IMR-90 (cell line): ENCODE measurements around the gene CES3. TPM values are rescaled to one million over a fixed set of nuclear protein-coding genes. Genes with fewer than 3 reads are reported as not detected.

Source experiments
- ATAC-seq: fragments of 200-7000 bp; cut with Tn5 transposase; 2 replicates; pipeline ENCODE4 v1.9.1; 2020; ENCODE audit warnings: low read depth, mild to moderate bottlenecking, moderate library complexity
- BruUV-seq: library from RNA; stranded (reverse); fragments of 400-500 nt; replicated peaks from 2 replicates; lab custom pipeline; 2021; lab: Mats Ljungman, UMichigan
- CTCF ChIA-PET: fragments of 300-600 bp; formaldehyde crosslinking; extraction: SDS; loops from one replicate; lab custom pipeline; 2021; ENCODE audit warnings: antibody characterized with exemption; lab: Yijun Ruan, JAX
- POLR2A ChIA-PET: fragments of 300-600 bp; sonication (Branson Sonifier 250); formaldehyde crosslinking; loops from one replicate; lab custom pipeline; 2022; ENCODE audit warnings: antibody characterized with exemption; ENCODE audit not compliant: unreplicated experiment; lab: Charles Lee
- DNase-seq: peaks from one replicate; pipeline ENCODE4 v3.0.0; 2013
- H2AFZ ChIP-seq: replicated peaks from 2 replicates; pipeline ENCODE3; 2013; ENCODE audit warnings: low read length, mild to moderate bottlenecking; ENCODE audit not compliant: poor library complexity
- H2AK5ac ChIP-seq: 2 replicates; pipeline ENCODE4 v1.6.1; 2013; ENCODE audit warnings: low read depth, low read length, inconsistent platforms
- H2AK9ac ChIP-seq: replicated peaks from 2 replicates; pipeline ENCODE3; 2013; ENCODE audit warnings: mild to moderate bottlenecking, low read depth, low read length, moderate library complexity; ENCODE audit not compliant: poor library complexity
- H2BK120ac ChIP-seq: 2 replicates; pipeline ENCODE4 v1.6.1; 2013; ENCODE audit warnings: low read depth, low read length, inconsistent platforms
- H2BK15ac ChIP-seq: 3 replicates; pipeline ENCODE4 v1.6.1; 2013; ENCODE audit warnings: low read depth, low read length, inconsistent platforms
- H2BK20ac ChIP-seq: 2 replicates; pipeline ENCODE4 v1.6.1; 2013; ENCODE audit warnings: low read depth, mild to moderate bottlenecking, inconsistent platforms, low read length, moderate library complexity
- H2BK5ac ChIP-seq: 2 replicates; pipeline ENCODE4 v1.6.1; 2013; ENCODE audit warnings: mild to moderate bottlenecking, low read depth, low read length, inconsistent platforms; ENCODE audit not compliant: poor library complexity, severe bottlenecking
- H3K14ac ChIP-seq: replicated peaks from 2 replicates; pipeline ENCODE4 v1.6.1; 2013; ENCODE audit warnings: low read depth, low read length, inconsistent platforms
- H3K18ac ChIP-seq: 2 replicates; pipeline ENCODE4 v1.6.1; 2013; ENCODE audit warnings: low read depth, low read length, control low read depth
- H3K23ac ChIP-seq: 2 replicates; pipeline ENCODE4 v1.6.1; 2013; ENCODE audit warnings: low read depth, low read length, inconsistent platforms
- H3K27ac ChIP-seq: 2 replicates; pipeline ENCODE4 v1.5.1; 2013; ENCODE audit warnings: mild to moderate bottlenecking, control low read depth, low read length; ENCODE audit not compliant: insufficient read depth
- H3K27me3 ChIP-seq: 2 replicates; pipeline ENCODE4 v1.6.1; 2013; ENCODE audit warnings: low read length; ENCODE audit not compliant: control insufficient read depth, insufficient read depth
- H3K36me3 ChIP-seq: 2 replicates; pipeline ENCODE4 v1.6.1; 2013; ENCODE audit warnings: low read length, mixed read lengths; ENCODE audit not compliant: control insufficient read depth, insufficient read depth
- H3K4ac ChIP-seq: 2 replicates; pipeline ENCODE4 v1.6.1; 2013; ENCODE audit warnings: low read depth, low read length, inconsistent platforms
- H3K4me1 ChIP-seq: 2 replicates; pipeline ENCODE4 v1.6.1; 2013; ENCODE audit warnings: low read length, mixed read lengths; ENCODE audit not compliant: control insufficient read depth, insufficient read depth
- H3K4me2 ChIP-seq: 2 replicates; pipeline ENCODE4 v1.6.1; 2013; ENCODE audit warnings: low read depth, mild to moderate bottlenecking, control low read depth, low read length, moderate library complexity
- H3K4me3 ChIP-seq: 2 replicates; pipeline ENCODE4 v1.5.1; 2013; ENCODE audit warnings: low read depth, mild to moderate bottlenecking, control low read depth, low read length, moderate library complexity; ENCODE audit not compliant: insufficient read depth
- H3K56ac ChIP-seq: 2 replicates; pipeline ENCODE4 v1.6.1; 2013; ENCODE audit warnings: low read length, inconsistent platforms; ENCODE audit not compliant: insufficient read depth; ENCODE audit errors: extremely low read depth
- H3K79me1 ChIP-seq, 2 experiments: 2 replicates each; pipeline ENCODE4 v1.6.1; 2013; ENCODE audit warnings: low read length in 2 of 2, inconsistent platforms in 1 of 2, low read depth in 1 of 2
- H3K9ac ChIP-seq: 2 replicates; pipeline ENCODE4 v1.6.1; 2013; ENCODE audit warnings: low read depth, low read length, control low read depth
- H3K9me1 ChIP-seq: 2 replicates; pipeline ENCODE4 v1.6.1; 2013; ENCODE audit warnings: low read length, inconsistent platforms; ENCODE audit not compliant: insufficient read depth
- H3K9me3 ChIP-seq: 2 replicates; pipeline ENCODE4 v1.6.1; 2013; ENCODE audit warnings: low read length; ENCODE audit not compliant: control insufficient read depth, insufficient read depth
- H4K20me1 ChIP-seq: 2 replicates; pipeline ENCODE4 v1.6.1; 2013; ENCODE audit warnings: low read length, inconsistent platforms; ENCODE audit not compliant: insufficient read depth
- H4K5ac ChIP-seq: 2 replicates; pipeline ENCODE4 v1.6.1; 2013; ENCODE audit warnings: mild to moderate bottlenecking, low read depth, low read length, control low read depth
- H4K8ac ChIP-seq, 2 experiments: 2 replicates each; pipeline ENCODE4 v1.6.1; 2013; ENCODE audit warnings: low read depth in 2 of 2, low read length in 2 of 2, control low read depth in 1 of 2, inconsistent platforms in 1 of 2
- H4K91ac ChIP-seq: 2 replicates; pipeline ENCODE4 v1.6.1; 2013; ENCODE audit warnings: low read depth, low read length, inconsistent platforms; ENCODE audit not compliant: insufficient read depth
- BHLHE40 ChIP-seq: fragments of 150-350 bp; IDR thresholded peaks from 2 replicates; pipeline ENCODE4 v1.6.1; 2016; ENCODE audit warnings: mild to moderate bottlenecking, low read depth, low read length
- CEBPB ChIP-seq: IDR thresholded peaks from 2 replicates; pipeline ENCODE4 v1.6.1; 2012; ENCODE audit warnings: low read depth, low read length, improper control_type of control experiment
- CHD1 ChIP-seq: IDR thresholded peaks from 2 replicates; pipeline ENCODE4 v1.6.1; 2012; ENCODE audit warnings: low read depth, low read length, improper control_type of control experiment
- CTCF ChIP-seq: conservative IDR thresholded peaks from 2 replicates; pipeline ENCODE4 v1.5.1; 2012; ENCODE audit warnings: mild to moderate bottlenecking, low read depth, low read length, improper control_type of control experiment
- ELK1 ChIP-seq: fragments of 150-350 bp; IDR thresholded peaks from 2 replicates; pipeline ENCODE4 v1.6.1; 2016; ENCODE audit warnings: low read depth, mild to moderate bottlenecking, low read length, moderate library complexity, borderline replicate concordance
- FOS ChIP-seq: fragments of 150-350 bp; IDR thresholded peaks from 2 replicates; pipeline ENCODE4 v1.6.1; 2016; ENCODE audit warnings: low read depth, low read length
- MAFK ChIP-seq: IDR thresholded peaks from 2 replicates; pipeline ENCODE4 v1.6.1; 2012; ENCODE audit warnings: low read depth, low read length, improper control_type of control experiment
- MAZ ChIP-seq: IDR thresholded peaks from 2 replicates; pipeline ENCODE4 v1.6.1; 2012; ENCODE audit warnings: low read depth, mild to moderate bottlenecking, low read length, improper control_type of control experiment, moderate library complexity, borderline replicate concordance
- MXI1 ChIP-seq: IDR thresholded peaks from 2 replicates; pipeline ENCODE4 v1.6.1; 2012; ENCODE audit warnings: low read depth, mild to moderate bottlenecking, low read length, moderate library complexity, borderline replicate concordance
- NFE2L2 ChIP-seq: fragments of 150-350 bp; IDR thresholded peaks from 2 replicates; pipeline ENCODE4 v1.6.1; 2016; ENCODE audit warnings: low read depth, mild to moderate bottlenecking, low read length
- POLR2A ChIP-seq: IDR thresholded peaks from 2 replicates; pipeline ENCODE4 v1.6.1; 2012; ENCODE audit warnings: mild to moderate bottlenecking, low read depth, low read length
- RAD21 ChIP-seq: IDR thresholded peaks from 2 replicates; pipeline ENCODE4 v1.6.1; 2012; ENCODE audit warnings: low read length, improper control_type of control experiment
- RFX5 ChIP-seq: IDR thresholded peaks from 2 replicates; pipeline ENCODE4 v1.8.0; 2012; ENCODE audit warnings: low read depth, mild to moderate bottlenecking, low read length, moderate library complexity
- SMC3 ChIP-seq: fragments of 150-350 bp; IDR thresholded peaks from 2 replicates; pipeline ENCODE4 v1.6.1; 2016; ENCODE audit warnings: low read depth, mild to moderate bottlenecking, antibody characterized with exemption, low read length, moderate library complexity
- USF2 ChIP-seq: fragments of 150-350 bp; IDR thresholded peaks from 2 replicates; pipeline ENCODE4 v1.6.1; 2017; ENCODE audit warnings: mild to moderate bottlenecking, antibody characterized with exemption, low read length, low read depth
- WGBS, 2 experiments: methylation state at CpG; one replicate each; pipeline versions ENCODE4 v1.1.5 to v1.1.7; 2013; ENCODE audit warnings: missing lambda C conversion rate in 2 of 2; ENCODE audit not compliant: insufficient read length in 1 of 2; ENCODE audit errors: extremely low coverage in 2 of 2; 5-methylcytosine and 5-hydroxymethylcytosine counted together
- dilution Hi-C: fragments of 300-500 bp; cut with HindIII; formaldehyde crosslinking; loops from one replicate; pipeline ENCODE4 v1.14.3; 2018; ENCODE audit warnings: low sequenced_read_pairs; ENCODE audit not compliant: unreplicated experiment
- in situ Hi-C: fragments of 300-500 bp; cut with MboI; formaldehyde crosslinking; loops from 3 replicates; pipeline ENCODE4 v1.14.3; 2019; ENCODE audit warnings: low sequenced_read_pairs, inconsistent platforms, mixed read lengths
- intact Hi-C: fragments of 100-400 bp; cut with micrococcal nuclease; formaldehyde crosslinking; loops from 2 replicates; pipeline ENCODE4 v1.10.0; 2022
- polyA plus RNA-seq, 3 experiments: library from polyadenylated mRNA; depleted of rRNA; stranded (reverse); fragments of >200 nt; gene quantifications; 2 replicates each; pipeline ENCODE4 v1.2.3, GENCODE V29; 2012; ENCODE audit warnings: low replicate concordance in 1 of 3
- total RNA-seq: library from RNA; depleted of rRNA; stranded (reverse); fragments of >200 nt; gene quantifications from 2 replicates; pipeline ENCODE4 v1.2.3, GENCODE V29; 2012

CES3 gene
- total and polyA plus RNA-seq, 2 of the 4 experiments (the other 2 are of a cell fraction) = 0.03 TPM; not detected in 1

- dilution Hi-C loops (no loop called here), intact Hi-C loops (loop anchor here (1.0 to 10.0 kb wide), 3 partner anchors 83 to 167 kb away; partner anchors contain the start of genes B3GNT9 and MATCAP1), in situ Hi-C loops (no loop called here)
- Histone ChIP-seq H3K27ac (no peak overlapping the region), H3K23ac (no peak overlapping the region), H2AFZ (peak overlapping the region; percentile 71), H3K56ac (no peak overlapping the region), H4K8ac (no peak overlapping the region; a peak in 1 of 4 replicates), H3K4me2 (no peak overlapping the region), H3K9me3 (no peaks in the 10 kb centered on the region), H4K5ac (no peak overlapping the region), H3K14ac (no peak overlapping the region), H3K4me1 (peaks cover 9% of the 10 kb centered on the region), H3K4me3 (no peak overlapping the region), H2BK15ac (no peak overlapping the region), H3K27me3 (peaks cover 2% of the 10 kb centered on the region; the same call in 1 of the 2 replicates), H4K20me1 (no peaks in the 10 kb centered on the region), H2AK5ac (no peak overlapping the region), H3K18ac (no peak overlapping the region), H3K9me1 (0 out of 2 replicates have a peak, but pooled peaks cover 2% of the 10 kb centered on the region), H2BK120ac (no peak overlapping the region), H4K91ac (no peak overlapping the region), H3K9ac (no peak overlapping the region), H3K4ac (no peak overlapping the region), H2BK5ac (no peak overlapping the region), H2BK20ac (no peak overlapping the region), H2AK9ac (peak overlapping the region; percentile 55), H3K79me1 (no peaks in the 10 kb centered on the region), H3K36me3 (no peaks in the 10 kb centered on the region)
- no TSS peak for BruUV-seq
- 0% methylated on average over 3 of the region's 6 CpGs; no CpG with 5 or more reads in 1 of the 2 experiments for whole genome bisulfite sequencing, 2 experiments
- CTCF ChIA-PET = interaction anchor here (0.5 to 2.9 kb wide), 14 partner anchors 10 to 549 kb away, joined by 3 to 22 read pairs (median 4); partner anchors contain the start of gene TRADD
- POLR2A ChIA-PET = no interaction called here
- peak; percentile 75 for ATAC-seq
- peak; percentile 95 for DNase-seq
- peak; percentile 52; the same call in 1 of the 2 replicates for TF ChIP-seq MXI1
- TF ChIP-seq RAD21 = peak; percentile 91
- TF ChIP-seq CHD1 = no peak
- no peak for TF ChIP-seq CEBPB
- TF ChIP-seq ELK1 = no peak
- TF ChIP-seq NFE2L2 = no peak
- TF ChIP-seq CTCF = peak; percentile 89
- no peak for TF ChIP-seq RFX5
- TF ChIP-seq MAZ = peak; percentile 46; the same call in 1 of the 2 replicates
- no peak for TF ChIP-seq FOS
- peak; percentile 97 for TF ChIP-seq BHLHE40
- peak; percentile 94 for TF ChIP-seq USF2
- TF ChIP-seq POLR2A = no peak
- TF ChIP-seq SMC3 = peak; percentile 94
- TF ChIP-seq MAFK = no peak
Observed at GRCh38 chr16:67017810-67018488, 56.9 kb downstream of the CES3 start.
